PC-3 (cell line): ENCODE data around the gene PLXNA2. TPM values are rescaled to one million over a fixed set of nuclear protein-coding genes. Genes with fewer than 3 reads are reported as not detected.

Experiments
- ATAC-seq: fragments of 200-7000 bp; cut with Tn5 transposase; 2 replicates; pipeline ENCODE4 v1.9.1; 2020; ENCODE audit warnings: mild to moderate bottlenecking, moderate library complexity
- BruUV-seq: library from RNA; stranded (reverse); fragments of 400-500 nt; replicated peaks from 2 replicates; lab custom pipeline; 2021; lab: Mats Ljungman, UMichigan
- CTCF ChIA-PET: fragments of 300-600 bp; sonication (Branson Sonifier 250); formaldehyde crosslinking; loops from one replicate; lab custom pipeline; 2022; ENCODE audit warnings: antibody characterized with exemption; lab: Charles Lee
- POLR2A ChIA-PET: fragments of 300-600 bp; sonication (Branson Sonifier 250); formaldehyde crosslinking; loops from one replicate; lab custom pipeline; 2022; ENCODE audit warnings: antibody characterized with exemption; ENCODE audit not compliant: unreplicated experiment; lab: Charles Lee
- DNase-seq: peaks from one replicate; pipeline ENCODE4 v3.0.0-alpha.2; 2015
- H2AFZ ChIP-seq: fragments of 300-600 bp; sonication (generic); 2 replicates; pipeline ENCODE4 v1.6.0; 2016; ENCODE audit warnings: antibody characterized with exemption, low read length
- H3F3A ChIP-seq: fragments of 300-600 bp; sonication (generic); one replicate; pipeline ENCODE4 v1.6.0; 2017; ENCODE audit warnings: antibody characterized with exemption, low read length, control low read depth, mild to moderate bottlenecking; ENCODE audit not compliant: unreplicated experiment
- H3K27ac ChIP-seq: fragments of 300-600 bp; sonication (generic); 2 replicates; pipeline ENCODE4 v1.5.1; 2016; ENCODE audit warnings: mild to moderate bottlenecking, low read length
- H3K27me3 ChIP-seq: fragments of 300-600 bp; sonication (generic); 2 replicates; pipeline ENCODE4 v1.6.1; 2016; ENCODE audit warnings: low read length, mixed read lengths
- H3K36me3 ChIP-seq: fragments of 300-600 bp; sonication (generic); 2 replicates; pipeline ENCODE4 v1.6.1; 2016; ENCODE audit warnings: low read depth, mixed run types, low read length, mixed read lengths
- H3K4me1 ChIP-seq: fragments of 300-600 bp; sonication (generic); 2 replicates; pipeline ENCODE4 v1.5.1; 2016; ENCODE audit warnings: low read length; ENCODE audit not compliant: insufficient read depth
- H3K4me2 ChIP-seq: fragments of 300-600 bp; sonication (generic); 2 replicates; pipeline ENCODE4 v1.6.0; 2016; ENCODE audit warnings: low read length
- H3K4me3 ChIP-seq: fragments of 300-600 bp; sonication (generic); 2 replicates; pipeline ENCODE4 v1.5.1; 2016; ENCODE audit warnings: mild to moderate bottlenecking, low read length, mixed read lengths
- H3K79me2 ChIP-seq: fragments of 300-600 bp; sonication (generic); 2 replicates; pipeline ENCODE4 v1.6.1; 2017; ENCODE audit warnings: low read length, mixed read lengths
- H3K9ac ChIP-seq: fragments of 300-600 bp; sonication (generic); 2 replicates; pipeline ENCODE4 v1.6.0; 2016; ENCODE audit warnings: mild to moderate bottlenecking, low read length
- H3K9me2 ChIP-seq: fragments of 300-600 bp; sonication (generic); replicated peaks from 2 replicates; pipeline ENCODE4 v1.6.1; 2016; ENCODE audit warnings: mixed run types, low read length, mixed read lengths
- H3K9me3 ChIP-seq: fragments of 300-600 bp; sonication (generic); 2 replicates; pipeline ENCODE4 v1.6.1; 2016; ENCODE audit warnings: low read length, mixed read lengths
- H4K20me1 ChIP-seq: fragments of 300-600 bp; sonication (generic); 2 replicates; pipeline ENCODE4 v1.6.1; 2016; ENCODE audit warnings: low read length, mixed read lengths
- CTCF ChIP-seq: fragments of 300-600 bp; sonication (generic); conservative IDR thresholded peaks from 2 replicates; pipeline ENCODE4 v1.5.1; 2017; ENCODE audit warnings: antibody characterized with exemption, low read depth, mild to moderate bottlenecking, low read length
- EZH2 ChIP-seq: fragments of 300-600 bp; sonication (generic); IDR thresholded peaks from one replicate; pipeline ENCODE4 v1.6.1; 2017; ENCODE audit warnings: antibody characterized with exemption, mild to moderate bottlenecking, low read length; ENCODE audit not compliant: unreplicated experiment
- EZH2phosphoT487 ChIP-seq: fragments of 300-600 bp; sonication (generic); IDR thresholded peaks from 2 replicates; pipeline ENCODE4 v1.6.1; 2018; ENCODE audit warnings: mild to moderate bottlenecking, antibody characterized with exemption, low read length, borderline replicate concordance
- intact Hi-C: fragments of 100-400 bp; cut with micrococcal nuclease; formaldehyde crosslinking; loops from 2 replicates; pipeline ENCODE4 v1.9.0; 2023
- total RNA-seq: library from RNA; depleted of rRNA; stranded (reverse); fragments of >200 nt; gene quantifications from 2 replicates; pipeline ENCODE4 v1.2.3, GENCODE V29; 2014

The PLXNA2 gene
- total RNA-seq, 1 experiment from 2014 or later: 16.2 TPM

GRCh38 chr1:208291923-208292711 is 47.9 kb upstream of the PLXNA2 start:
- Histone ChIP-seq H3K9ac (no peak overlapping the region), H4K20me1 (no peaks in the 10 kb centered on the region), H3K9me2 (no peaks in the 10 kb centered on the region), H3K36me3 (no peaks in the 10 kb centered on the region), H3K27ac (no peak overlapping the region), H3K79me2 (no peaks in the 10 kb centered on the region), H3K4me2 (no peak overlapping the region), H3K9me3 (no peaks in the 10 kb centered on the region), H3K27me3 (peaks cover 77% of the 10 kb centered on the region), H3K4me1 (no peaks in the 10 kb centered on the region), H3F3A (no peaks in the 10 kb centered on the region), H3K4me3 (no peak overlapping the region), H2AFZ (no peak overlapping the region)
- no TSS peak for BruUV-seq
- ChIA-PET POLR2A (no interaction called here), CTCF (interaction anchor here (0.6 to 0.7 kb wide), 3 partner anchors 25 to 331 kb away, joined by 3 to 6 read pairs (median 3); no protein-coding TSS in a partner anchor)
- ATAC-seq (no peak), DNase-seq (no peak)
- intact Hi-C loops: no loop called here
- TF ChIP-seq EZH2phosphoT487: no peak
- no peak for TF ChIP-seq EZH2

- no peak for TF ChIP-seq EZH2phosphoT487
- TF ChIP-seq EZH2: no peak
- no peak for TF ChIP-seq CTCF
- POLR2A ChIA-PET: no interaction called here
- no peak for DNase-seq
- Histone ChIP-seq H3K79me2 (no peaks in the 10 kb centered on the region), H4K20me1 (no peaks in the 10 kb centered on the region), H3K9ac (no peak overlapping the region), H3K36me3 (no peaks in the 10 kb centered on the region), H3K27ac (no peak overlapping the region), H3K4me1 (no peaks in the 10 kb centered on the region), H3K4me2 (no peak overlapping the region), H3K27me3 (peaks cover 67% of the 10 kb centered on the region), H3K4me3 (no peak overlapping the region), H3K9me3 (no peaks in the 10 kb centered on the region), H3K9me2 (no peaks in the 10 kb centered on the region), H2AFZ (no peak overlapping the region), H3F3A (no peaks in the 10 kb centered on the region)
- CTCF ChIA-PET: interaction anchor here (0.6 kb wide), 2 partner anchors 24 to 332 kb away, joined by 3 to 6 read pairs; no protein-coding TSS in a partner anchor
- intact Hi-C loops: no loop called here
- no peak for ATAC-seq
- no TSS peak for BruUV-seq
These were observed 46.9 kb upstream of the PLXNA2 start for GRCh38 chr1:208291129-208291528.

GRCh38 chr1:208289716-208290115 is 45.5 kb upstream of the PLXNA2 start:
- no peaks in the 10 kb centered on the region for H3K9me3 ChIP-seq
- H3K9me2 ChIP-seq: no peaks in the 10 kb centered on the region
- no TSS peak for BruUV-seq
- H3K4me3 ChIP-seq: no peak overlapping the region
- POLR2A ChIA-PET: no interaction called here
- CTCF ChIA-PET: no interaction called here
- H3K36me3 ChIP-seq: no peaks in the 10 kb centered on the region
- H3K9ac ChIP-seq: no peak overlapping the region
- DNase-seq: no peak
- no peak overlapping the region for H3K4me2 ChIP-seq
- intact Hi-C loops: no loop called here
- no peaks in the 10 kb centered on the region for H3K4me1 ChIP-seq
- no peaks in the 10 kb centered on the region for H3K79me2 ChIP-seq
- no peaks in the 10 kb centered on the region for H3F3A ChIP-seq
- no peak overlapping the region for H3K27ac ChIP-seq
- TF ChIP-seq CTCF (no peak), EZH2phosphoT487 (no peak), EZH2 (no peak)
- H2AFZ ChIP-seq: no peak overlapping the region
- no peak for ATAC-seq
- no peaks in the 10 kb centered on the region for H4K20me1 ChIP-seq
- peaks cover 61% of the 10 kb centered on the region for H3K27me3 ChIP-seq
